ENCODE measurements around the gene ORAI1. TPM values are rescaled to one million over a fixed set of nuclear protein-coding genes. Genes with fewer than 3 reads are reported as not detected.
"Not testable (repeated sequence)": the region's sequence is repeated elsewhere in the genome, so short reads cannot be mapped to it uniquely, and the experiment has no call there.

ORAI1 gene
- total RNA-seq (2014; rRNA removed; shearing (Covaris generic)) = 18.1 and 31.8 TPM in 2 replicates
- polyA plus RNA-seq (2015; cell fraction: cytosol; rRNA removed) = 52.9 and 58.3 TPM in 2 replicates
- polyA plus RNA-seq (2015; cell fraction: nucleus; rRNA removed) = 17.1 and 18.9 TPM in 2 replicates

DNA sequence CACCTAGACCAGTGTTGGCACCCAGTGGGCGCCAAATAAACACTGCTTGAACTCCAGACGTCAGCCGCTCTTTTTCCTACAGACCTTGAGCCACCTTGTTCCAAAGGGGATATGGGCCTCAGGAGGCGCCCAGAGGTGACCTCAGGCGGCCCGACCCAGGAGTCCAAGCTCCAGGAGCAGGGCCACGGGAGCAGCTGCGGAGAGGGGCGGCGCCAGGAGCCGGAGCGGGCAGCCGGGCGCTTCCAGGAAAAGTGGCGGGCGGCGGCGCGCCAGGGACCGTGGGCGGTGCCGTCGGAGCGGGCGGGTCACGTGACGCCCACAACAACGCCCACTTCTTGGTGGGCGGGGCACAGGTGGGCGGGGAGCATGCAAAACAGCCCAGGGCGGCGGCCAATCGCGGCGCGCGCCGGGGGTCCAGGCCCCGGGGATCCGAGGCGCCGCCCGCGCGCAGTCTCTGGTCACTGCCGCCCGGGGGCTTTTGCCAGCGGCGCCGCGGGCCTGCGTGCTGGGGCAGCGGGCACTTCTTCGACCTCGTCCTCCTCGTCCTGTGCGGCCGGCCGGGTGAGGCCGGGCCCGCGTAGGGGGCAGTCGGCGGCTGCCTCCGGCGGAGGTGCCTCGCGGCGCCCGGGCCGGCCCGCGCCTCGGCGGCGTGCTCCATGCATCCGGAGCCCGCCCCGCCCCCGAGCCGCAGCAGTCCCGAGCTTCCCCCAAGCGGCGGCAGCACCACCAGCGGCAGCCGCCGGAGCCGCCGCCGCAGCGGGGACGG is at the start of gene ORAI1:
Gene ORAI1, plus strand, starts transcription at position 444 of the 766 bp plus-strand sequence.
- DNase-seq (ENCODE audit: low read depth) = peak; percentile 92

DNA sequence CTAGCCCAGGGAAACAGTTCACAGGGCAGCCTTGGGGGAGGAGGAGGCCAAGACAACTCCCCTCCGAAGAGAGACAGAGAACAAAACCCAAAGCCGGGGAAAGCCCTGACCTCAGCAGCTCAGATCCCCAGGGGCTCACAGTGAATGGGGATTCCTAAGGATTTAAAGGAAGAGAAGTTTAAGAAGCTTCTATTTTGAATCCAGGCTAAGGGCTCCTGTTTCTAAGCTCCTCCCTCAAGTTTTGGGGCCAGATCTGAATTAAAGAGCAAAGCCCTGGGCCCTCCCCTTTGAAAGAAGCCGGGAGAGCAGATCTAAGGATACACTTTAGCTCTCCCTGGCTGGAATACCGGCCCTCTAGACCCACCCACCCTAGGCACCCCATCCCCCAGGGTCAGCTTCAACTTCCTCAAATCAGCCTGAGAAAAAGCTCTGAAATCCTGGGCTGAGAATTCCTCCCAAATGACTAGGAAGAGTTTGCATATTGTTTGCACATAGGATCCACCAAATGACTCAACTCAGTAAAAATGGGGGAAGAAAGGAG is 49.4 kb upstream of the ORAI1 start:
- DNase-seq (ENCODE audit: low read depth) = peak; percentile 79

DNA sequence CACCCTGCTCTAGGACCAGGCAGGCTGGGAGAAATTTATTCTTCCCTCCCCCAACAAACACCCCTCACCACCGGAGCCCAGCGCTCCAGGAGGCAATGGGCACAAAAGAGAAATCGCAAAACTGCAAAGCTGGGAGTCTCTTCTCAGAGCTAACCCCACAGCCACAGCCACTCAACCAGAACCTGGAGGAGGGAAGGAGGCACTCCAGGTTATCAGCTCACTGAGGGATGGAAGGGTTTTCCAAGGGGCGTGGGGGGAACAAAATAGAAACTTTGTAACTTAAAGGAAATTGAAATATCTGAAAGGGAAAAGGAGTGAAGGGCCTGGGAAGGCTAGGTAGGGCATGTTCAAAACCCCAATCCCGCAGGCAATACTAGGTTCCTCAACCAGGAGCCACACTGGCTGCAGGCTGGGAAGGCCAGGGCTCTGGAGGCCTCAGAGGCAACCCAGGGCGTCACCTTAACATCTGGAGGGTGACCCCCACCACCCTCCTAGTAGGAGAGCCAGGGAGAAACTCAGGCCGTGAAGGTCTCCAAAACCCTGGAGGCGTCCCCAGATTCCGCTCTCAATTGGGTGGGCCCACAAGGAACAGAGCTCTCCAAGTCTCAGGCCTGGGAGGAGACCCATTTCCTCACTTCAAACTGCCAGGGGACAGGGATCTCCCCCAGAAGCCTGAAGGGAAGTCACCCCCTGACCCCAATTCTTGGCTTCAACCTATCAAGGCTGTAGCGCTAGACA is 48.7 kb upstream of the ORAI1 start:
- DNase-seq (ENCODE audit: low read depth) = no peak

DNA sequence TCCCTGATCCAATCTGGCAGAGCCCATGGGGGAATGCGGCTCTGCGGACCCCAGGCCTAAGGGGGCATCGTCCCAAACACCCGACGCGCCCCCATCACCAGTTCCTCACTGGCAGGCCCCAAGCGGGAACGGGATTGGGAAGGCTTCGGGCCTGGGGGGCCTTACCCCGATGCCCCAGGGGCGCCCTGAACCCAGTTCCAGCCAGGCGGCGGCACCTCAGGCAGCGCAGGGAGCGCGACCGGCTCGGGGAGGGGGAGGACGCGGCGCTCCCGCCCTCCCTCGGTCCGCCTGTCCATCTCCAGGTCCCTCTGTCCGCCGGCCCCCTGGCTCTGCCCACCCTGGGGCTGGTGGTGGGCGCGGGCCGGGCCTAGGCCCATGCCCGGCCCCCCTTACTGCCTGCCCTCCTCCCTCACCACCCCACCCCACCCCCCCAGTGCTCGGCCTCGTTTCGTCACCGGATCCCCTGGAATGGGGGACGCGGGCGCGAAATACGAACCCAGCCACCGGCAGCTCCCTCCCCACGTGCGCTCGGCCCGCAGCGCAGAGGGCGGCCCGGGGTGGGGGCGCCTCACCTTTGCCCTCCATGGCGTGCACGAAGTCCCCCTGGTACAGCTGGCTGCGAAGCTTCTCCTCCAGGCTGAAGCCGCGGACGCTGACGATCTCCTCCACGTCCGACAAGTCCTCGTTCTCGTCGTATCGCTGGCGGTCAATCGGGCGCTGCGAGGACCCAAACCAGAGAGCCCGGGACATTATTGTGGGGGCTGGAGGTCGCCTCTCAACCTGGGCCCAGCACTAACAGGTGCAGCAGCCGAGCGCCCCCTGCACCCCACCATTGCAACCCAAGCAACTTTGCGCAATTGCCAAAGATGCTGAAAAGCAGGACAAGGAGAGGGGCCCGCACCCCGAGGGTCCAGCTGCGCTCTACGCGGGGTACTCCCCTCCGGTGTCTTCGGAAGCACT is 47.8 kb upstream of the ORAI1 start:
- no peak for DNase-seq (ENCODE audit: low read depth)

DNA sequence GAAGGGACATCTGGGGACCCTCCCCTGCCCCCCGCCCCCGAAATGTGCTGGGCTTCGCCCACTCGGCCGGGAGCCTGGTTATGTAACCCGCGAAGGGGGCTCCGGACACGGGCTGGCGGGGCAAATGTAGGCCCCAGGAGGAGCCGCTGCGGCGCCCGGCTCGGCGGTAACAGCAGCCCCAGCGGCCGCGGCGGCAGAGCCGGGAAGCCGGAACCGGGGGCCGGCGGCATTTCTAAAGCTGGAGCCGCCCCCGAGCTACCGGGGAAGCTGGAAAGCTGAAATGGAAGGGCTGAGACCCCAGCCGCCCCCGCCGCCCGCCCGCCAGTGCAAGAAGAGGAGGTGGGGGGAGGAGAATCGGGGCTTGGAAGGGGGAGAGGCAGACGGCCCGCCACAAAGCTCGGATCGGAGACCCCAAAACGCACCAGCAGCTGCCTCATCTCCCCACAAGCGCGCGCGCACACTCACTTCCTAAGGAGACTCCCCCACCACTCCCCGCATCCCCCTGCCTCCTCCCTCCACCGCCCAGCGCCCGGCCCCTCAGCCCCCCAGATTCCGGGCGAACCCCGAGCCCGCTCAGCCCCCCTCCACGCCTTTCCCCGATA is 47.0 kb upstream of the ORAI1 start:
- DNase-seq (ENCODE audit: low read depth) = no peak

DNA sequence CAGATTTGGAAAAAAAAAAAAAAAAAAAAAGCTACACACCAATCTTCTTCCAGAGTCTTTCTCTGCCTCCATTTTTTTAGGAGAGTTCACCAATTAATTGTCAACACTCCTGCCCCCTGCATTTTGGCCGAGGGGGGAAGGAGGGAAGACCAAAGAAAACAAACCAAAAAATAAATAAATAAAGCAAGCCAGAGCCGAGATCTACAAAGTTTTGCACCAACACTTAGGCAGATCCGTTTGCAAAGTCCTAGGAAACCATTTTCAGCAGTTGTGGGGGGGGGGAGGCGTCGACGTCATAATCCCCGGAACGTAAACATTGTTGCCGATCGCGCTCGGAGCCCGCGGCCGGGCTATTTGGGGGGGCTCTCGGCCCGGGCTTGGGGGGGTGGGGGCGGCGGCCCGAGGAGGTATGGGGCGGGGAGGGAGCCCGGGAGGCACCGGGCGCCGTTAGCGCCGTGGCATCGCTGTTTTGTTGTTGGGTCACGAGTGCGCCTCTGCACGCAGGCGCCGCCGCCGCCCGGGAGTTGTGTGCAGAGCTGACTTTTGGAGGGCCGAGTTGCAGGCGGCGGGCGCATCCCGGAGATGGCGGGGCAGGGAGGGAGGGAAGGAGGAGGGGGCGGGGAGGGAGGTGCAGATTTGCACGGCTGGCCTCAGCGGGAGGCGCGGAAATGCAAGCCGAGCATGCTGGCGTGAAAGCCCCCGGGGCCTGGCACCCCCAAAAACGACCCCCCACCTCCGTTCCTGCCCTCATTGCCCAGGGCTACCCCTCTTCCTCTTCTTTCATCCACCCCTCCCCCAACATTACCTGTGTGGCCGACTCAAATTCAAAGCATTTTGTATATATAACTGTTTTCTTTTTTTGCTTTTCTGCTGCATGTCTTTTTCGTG is 46.1 kb upstream of the ORAI1 start:
- peak; percentile 30 for DNase-seq (ENCODE audit: low read depth)

DNA sequence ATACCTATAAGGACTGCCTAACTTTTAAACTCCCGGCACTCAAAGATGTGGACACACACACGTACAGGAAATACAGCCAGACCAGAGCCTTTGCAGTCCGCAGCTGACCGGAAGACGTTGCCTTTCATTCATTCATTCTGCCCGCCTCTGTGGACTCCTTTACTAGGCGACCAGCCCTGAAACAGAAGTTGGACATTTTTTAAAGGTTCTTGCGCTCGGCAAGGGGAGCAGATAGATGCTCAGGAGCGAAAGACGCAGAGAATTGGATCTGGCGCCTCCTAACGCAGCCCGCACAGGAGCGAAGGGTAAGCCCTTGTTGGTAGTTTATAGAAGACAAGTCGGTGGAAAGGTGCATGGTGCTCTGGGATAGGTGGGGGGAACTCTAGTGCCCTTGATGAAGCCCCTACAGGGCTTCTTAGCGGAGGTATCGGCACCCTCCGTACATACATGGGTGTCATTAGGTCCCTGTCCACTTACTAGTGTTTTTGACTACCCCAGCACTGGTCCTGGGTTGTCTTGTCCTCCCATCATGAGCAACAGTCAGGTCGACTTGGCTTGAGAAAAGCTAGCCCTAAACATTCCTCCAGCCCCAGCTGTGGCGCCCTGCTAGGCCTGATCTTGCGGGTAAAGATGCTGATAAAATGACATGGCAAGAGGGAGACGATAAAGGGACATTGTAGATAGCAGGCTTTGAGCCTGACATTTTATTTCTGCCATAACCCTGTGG is 45.2 kb upstream of the ORAI1 start, which contains the start of gene KDM2B:
Gene KDM2B, minus strand, starts transcription at position 65 of the 727 bp plus-strand sequence. CDS start 112 bp downstream, outside the sequence.
- no peak for DNase-seq (ENCODE audit: low read depth)

DNA sequence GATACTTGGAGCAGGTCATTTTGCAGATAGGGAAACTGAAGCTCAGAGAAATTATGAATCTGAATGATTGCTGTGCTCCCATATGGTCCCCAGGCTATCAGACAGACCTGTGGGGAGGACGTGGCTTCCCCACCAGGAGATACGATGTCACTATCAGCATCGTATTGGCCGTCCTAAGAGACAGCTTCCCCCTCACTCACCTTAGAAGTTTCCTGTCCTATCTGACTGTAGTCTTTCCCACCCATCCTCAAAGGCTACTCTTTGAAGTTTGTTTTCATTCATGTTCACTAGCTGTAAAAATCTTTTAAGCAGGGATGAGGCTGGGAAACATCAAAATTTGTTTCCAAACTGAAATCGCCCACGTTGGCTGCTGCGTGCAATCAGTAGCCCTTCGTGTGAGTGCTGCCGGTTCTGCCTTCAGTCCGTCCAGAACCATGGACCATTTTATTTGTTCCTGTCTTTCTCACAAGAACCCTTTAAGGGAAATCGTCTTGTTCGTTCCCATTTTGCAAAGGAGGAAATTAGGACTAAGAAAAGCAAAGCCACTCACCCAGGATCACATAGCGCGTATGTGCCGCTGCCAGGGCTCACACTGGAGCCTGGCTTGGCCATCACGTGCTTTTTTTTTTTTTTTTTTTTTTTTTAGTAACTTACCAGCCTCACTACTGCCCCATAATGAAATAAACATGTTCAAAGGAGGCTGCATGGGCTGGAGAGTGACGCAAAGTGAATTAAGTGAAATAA is 44.5 kb upstream of the ORAI1 start:
- no peak for DNase-seq (ENCODE audit: low read depth)

DNA sequence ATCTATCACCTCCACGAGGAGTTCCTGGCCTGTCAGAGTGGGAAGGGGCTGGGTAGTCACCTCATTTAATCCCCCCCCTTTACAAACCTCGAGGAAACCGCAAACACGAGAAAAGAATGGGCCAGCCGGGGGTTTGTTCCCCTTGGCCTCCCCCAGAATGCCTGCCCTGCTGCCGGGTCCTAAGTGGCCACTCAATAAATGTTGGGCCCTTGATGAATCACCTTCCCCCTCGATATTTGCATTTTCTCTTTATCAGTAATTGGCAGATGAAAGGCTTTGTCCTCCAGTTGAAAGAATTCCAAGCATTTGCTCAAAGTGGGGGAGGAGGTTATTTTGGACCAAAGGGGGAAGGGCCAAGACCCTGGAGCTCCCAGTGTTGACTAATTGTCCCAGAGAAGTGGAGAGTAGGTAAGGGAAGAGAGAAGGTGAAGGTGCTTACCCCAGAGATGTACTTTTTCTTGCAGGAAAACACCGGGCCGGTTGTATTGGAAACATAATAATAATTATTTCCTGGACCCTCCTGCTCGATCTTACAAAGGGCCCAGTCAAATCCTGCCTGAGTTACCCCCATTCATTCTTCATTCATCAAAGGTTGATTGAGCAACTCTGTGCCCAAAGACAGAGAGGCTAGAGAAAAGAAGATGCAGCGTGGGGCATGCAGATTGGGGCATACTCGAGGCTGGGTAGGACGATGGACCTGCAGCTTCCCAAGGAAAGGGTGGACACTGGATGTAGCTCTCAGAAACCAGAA is 43.6 kb upstream of the ORAI1 start:
- no peak for DNase-seq (ENCODE audit: low read depth)

DNA sequence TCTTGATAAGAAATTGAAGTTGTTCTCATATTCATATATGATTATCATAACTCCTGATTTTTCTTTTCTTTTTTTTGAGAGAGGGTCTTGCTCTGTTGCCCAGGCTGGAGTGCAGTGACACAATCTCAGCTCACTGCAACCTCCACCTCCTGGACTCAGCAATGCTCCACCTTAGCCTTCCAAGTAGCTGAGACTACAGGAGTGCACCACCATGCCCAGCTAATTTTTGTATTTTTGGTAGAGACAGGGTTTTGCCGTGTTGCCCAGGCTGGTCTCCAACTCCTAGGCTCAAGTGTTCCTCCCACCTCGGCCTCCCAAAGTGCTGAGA is 43.0 kb upstream of the ORAI1 start:
- DNase-seq (ENCODE audit: low read depth) = not testable (repeated sequence)

DNA sequence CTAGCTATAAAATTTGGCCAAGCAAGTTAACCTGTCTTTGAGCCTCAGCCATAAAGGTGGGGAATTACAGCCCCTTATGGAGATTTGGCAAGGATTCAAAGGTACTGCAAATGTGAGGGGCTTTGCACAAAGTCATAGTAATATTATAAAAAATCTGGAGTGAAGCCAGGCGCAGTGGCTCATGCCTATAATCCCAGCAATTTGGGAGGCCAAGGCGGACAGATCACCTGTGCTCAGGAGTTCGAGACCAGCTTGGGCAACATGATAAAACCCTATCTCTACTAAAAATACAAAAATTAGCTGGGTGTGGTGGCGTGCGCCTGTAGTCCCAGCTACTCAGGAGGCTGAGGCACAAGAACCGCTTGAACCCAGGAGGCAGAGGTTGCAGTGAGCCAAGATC is 41.4 kb upstream of the ORAI1 start:
- not testable (repeated sequence) for DNase-seq (ENCODE audit: low read depth)

DNA sequence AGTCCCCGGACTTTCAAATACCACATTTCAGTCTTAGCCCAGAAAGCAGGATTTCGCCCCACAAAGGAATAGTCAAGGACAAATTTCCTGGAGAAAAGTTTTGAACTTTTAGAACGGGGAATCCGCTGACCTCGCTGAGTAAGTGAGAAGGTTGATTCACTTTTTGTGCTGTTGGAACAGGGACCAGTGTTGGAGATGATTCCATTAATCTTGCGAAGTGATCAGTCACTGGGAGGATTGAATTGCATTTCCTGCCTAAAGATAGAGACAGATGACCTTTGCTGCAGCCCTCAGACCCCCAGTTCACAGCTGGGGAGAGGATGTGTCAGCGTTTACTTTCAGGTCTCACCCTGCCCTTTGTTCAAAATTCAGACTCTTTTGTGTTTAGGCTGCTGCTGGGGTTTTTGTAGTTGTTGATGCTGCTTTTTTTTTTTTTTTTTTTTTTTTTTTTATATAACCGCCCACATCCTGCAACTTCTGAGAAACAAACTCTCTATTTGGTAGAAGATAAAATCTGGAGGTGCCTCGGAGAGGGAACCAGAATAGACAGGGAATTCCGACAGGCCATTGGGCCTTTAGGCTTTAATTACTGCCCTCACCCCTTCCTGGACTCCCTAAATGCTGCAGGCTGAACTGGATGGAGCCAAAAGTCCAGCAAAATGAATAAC is 35.7 kb upstream of the ORAI1 start:
- DNase-seq (ENCODE audit: low read depth) = peak; percentile 77

DNA sequence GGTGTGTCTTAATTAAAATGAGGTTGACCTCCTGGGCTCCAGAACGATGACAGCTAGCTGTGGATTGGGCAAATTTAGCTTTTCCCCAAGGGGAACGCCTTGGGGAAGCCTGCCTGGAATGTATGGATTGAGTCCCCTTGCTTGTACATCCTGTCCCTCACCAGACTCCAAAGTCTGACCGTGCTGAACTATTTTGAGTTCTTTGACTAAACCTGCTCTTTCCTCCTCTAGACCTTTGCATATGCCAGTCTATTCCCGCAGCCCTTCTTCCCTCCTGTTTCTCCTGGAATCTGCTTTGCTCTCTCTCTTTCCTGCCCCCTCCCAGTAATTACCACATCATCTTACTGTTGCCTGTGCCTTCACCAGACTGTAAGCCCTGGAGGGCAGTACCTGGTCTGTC is 34.0 kb upstream of the ORAI1 start:
- DNase-seq (ENCODE audit: low read depth) = no peak

DNA sequence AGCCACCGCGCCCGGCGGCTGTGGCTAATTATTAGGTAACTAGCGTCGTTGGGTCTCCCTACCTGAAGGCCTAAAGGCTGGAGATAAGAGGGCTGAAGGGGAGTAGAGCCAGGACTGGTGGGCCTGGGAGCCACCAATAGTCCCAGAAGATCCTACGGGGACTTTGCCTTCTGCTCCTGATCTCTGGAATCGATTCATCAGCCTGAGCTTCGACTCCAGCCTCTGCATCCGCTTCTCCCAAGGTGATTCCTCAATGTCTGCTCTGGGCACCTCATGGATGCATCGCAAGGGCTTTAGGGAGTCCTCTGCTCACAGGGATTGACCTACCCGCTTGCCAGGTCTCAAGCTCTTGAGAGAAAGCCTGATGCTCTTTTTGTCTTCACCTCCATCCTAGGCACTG is 30.8 kb upstream of the ORAI1 start:
- DNase-seq (ENCODE audit: low read depth) = no peak

DNA sequence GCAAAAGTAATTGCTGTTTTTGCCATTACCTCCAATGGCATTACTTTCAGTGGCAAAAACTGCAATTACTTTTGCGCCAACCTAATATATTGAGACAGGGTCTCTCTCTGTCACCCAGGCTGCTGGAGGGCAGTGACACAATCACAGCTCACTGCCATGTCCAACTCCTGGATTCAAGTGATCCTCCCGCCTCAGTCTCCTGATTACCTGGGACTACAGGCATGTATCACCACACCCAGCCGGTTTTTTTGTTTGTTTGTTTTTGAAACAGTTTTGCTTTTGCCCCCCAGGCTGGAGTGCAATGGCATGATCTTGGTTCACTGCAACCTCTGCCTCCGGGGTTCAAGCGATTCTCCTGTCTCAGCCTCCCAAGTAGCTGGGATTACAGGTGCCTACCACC is 29.8 kb upstream of the ORAI1 start:
- no peak for DNase-seq (ENCODE audit: low read depth)

DNA sequence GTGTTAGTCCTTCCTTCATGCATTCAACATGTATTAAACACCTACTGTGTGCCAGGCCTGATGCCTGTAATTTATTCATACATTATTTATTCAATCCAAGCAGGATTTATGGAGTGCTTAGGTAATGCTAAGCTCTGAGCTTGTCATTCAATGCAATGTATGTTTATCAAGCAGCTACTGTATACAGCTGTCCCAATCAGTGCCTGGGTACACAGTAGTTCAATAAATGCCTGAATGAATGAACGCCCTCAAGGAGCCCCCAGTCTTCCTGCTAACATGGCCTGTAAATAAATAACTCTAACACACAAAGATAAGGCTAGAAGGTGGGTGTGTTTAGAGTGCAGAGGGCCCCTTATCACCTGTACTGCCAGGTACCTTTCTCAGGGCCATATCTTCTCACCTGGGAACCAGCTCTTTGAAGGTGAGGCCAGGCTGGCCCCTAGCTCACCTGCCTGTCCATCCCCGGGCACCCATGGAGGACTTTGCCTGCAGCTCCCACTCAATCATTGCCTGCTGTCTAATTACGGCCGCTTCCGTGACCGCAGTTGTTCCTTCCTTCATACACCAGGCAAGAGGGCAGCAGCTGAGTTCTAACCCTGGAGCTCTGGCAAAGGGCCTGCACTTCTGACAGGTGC is 25.5 kb upstream of the ORAI1 start:
- DNase-seq (ENCODE audit: low read depth) = no peak

Data from HT1080 (cell line).